ENCODE measurements around the gene KIAA0513.

KIAA0513 gene

GRCh38 chr16:85133290-85133599 lies 105.7 kb downstream of the KIAA0513 start:
- H3K4me3 ChIP-seq (ENCODE audit: low read depth, low read length), result no peak overlapping the region
- no peak for DNase-seq (ENCODE audit: low read depth)
- TF ChIP-seq CTCF (conservative IDR thresholded peaks at IDR 0.05; ENCODE audit: low read depth, low read length), result no peak

- H3K4me3 ChIP-seq (ENCODE audit: low read depth, low read length), result no peak overlapping the region
- DNase-seq (ENCODE audit: low read depth), result no peak
- no peak for TF ChIP-seq CTCF (conservative IDR thresholded peaks at IDR 0.05; ENCODE audit: low read depth, low read length)
Measured at GRCh38 chr16:85134076-85134788, 106.6 kb downstream of the KIAA0513 start.

- no peak for TF ChIP-seq CTCF (conservative IDR thresholded peaks at IDR 0.05; ENCODE audit: low read depth, low read length)
- no peak for DNase-seq (ENCODE audit: low read depth)
- no peak overlapping the region for H3K4me3 ChIP-seq (ENCODE audit: low read depth, low read length)
Measured at GRCh38 chr16:85134789-85135142, 107.2 kb downstream of the KIAA0513 start.

- no peak for TF ChIP-seq CTCF (conservative IDR thresholded peaks at IDR 0.05; ENCODE audit: low read depth, low read length)
- H3K4me3 ChIP-seq (ENCODE audit: low read depth, low read length), result no peak overlapping the region
- peak; percentile 49 for DNase-seq (ENCODE audit: low read depth)
Measured at GRCh38 chr16:85136213-85136701, 108.7 kb downstream of the KIAA0513 start.

- H3K4me3 ChIP-seq (ENCODE audit: low read depth, low read length), result peak overlapping the region; percentile 11
- peak; percentile 81 for DNase-seq (ENCODE audit: low read depth)
Measured at GRCh38 chr16:85136702-85137322, 109.2 kb downstream of the KIAA0513 start.

GRCh38 chr16:85137323-85138072 lies 109.9 kb downstream of the KIAA0513 start:
- peak overlapping the region; percentile 28 for H3K4me3 ChIP-seq (ENCODE audit: low read depth, low read length)
- DNase-seq (ENCODE audit: low read depth), result peak; percentile 95
- TF ChIP-seq CTCF (conservative IDR thresholded peaks at IDR 0.05; ENCODE audit: low read depth, low read length), result no peak

More at GRCh38 chr16:85136702-85137322, 109.2 kb downstream of the KIAA0513 start:
- no peak for TF ChIP-seq CTCF (conservative IDR thresholded peaks at IDR 0.05; ENCODE audit: low read depth, low read length)

Data from choroid plexus epithelial cell (primary cell).